ENCODE data around the gene GALNT13.

Gene GALNT13

DNA sequence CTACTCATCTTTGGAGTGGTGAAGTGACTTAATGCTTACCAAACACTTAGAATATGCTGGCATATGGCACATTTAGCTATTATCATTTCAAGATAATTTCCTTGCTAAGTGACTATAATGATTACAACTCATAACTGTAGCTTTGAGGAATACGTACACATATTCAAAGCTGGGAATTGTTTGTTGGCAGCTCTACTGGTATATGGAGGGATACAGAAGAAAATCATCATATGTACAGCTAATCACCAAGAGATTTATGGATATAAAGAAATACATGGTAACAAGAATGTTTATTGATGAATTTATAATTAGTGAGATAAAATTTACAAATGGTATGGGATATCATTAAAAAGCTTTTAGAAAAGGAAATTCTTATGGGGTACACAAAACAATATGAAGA is 207.2 kb downstream of the GALNT13 start:
- no peak overlapping the region for H3K4me3 ChIP-seq (ENCODE audit: severe bottlenecking)
- no peak for TF ChIP-seq CTCF (IDR thresholded peaks at IDR 0.05; ENCODE audit: poor library complexity, severe bottlenecking)
- ATAC-seq (ENCODE audit: low read depth) (no peak), DNase-seq (ENCODE audit: low spot score) (no peak)
- H3K9me3 ChIP-seq (ENCODE audit: severe bottlenecking), result no peaks in the 10 kb centered on the region
- no peaks in the 10 kb centered on the region for H3K27me3 ChIP-seq (ENCODE audit: insufficient read depth, poor library complexity, severe bottlenecking)
- H3K27ac ChIP-seq (ENCODE audit: poor library complexity, severe bottlenecking), result no peak overlapping the region
- H3K4me1 ChIP-seq (ENCODE audit: insufficient read depth, poor library complexity, severe bottlenecking), result no peaks in the 10 kb centered on the region
- no peaks in the 10 kb centered on the region for H3K36me3 ChIP-seq (ENCODE audit: low read depth)

GRCh38 chr2:154092571-154092970 is 220.8 kb downstream of the GALNT13 start:
- no peak overlapping the region for H3K4me3 ChIP-seq (ENCODE audit: severe bottlenecking)
- TF ChIP-seq CTCF (IDR thresholded peaks at IDR 0.05; ENCODE audit: poor library complexity, severe bottlenecking), result no peak
- H3K9me3 ChIP-seq (ENCODE audit: severe bottlenecking), result no peaks in the 10 kb centered on the region
- no peaks in the 10 kb centered on the region for H3K27me3 ChIP-seq (ENCODE audit: insufficient read depth, poor library complexity, severe bottlenecking)
- no peaks in the 10 kb centered on the region for H3K36me3 ChIP-seq (ENCODE audit: low read depth)
- no peak overlapping the region for H3K27ac ChIP-seq (ENCODE audit: poor library complexity, severe bottlenecking)
- ATAC-seq (ENCODE audit: low read depth) (no peak), DNase-seq (ENCODE audit: low spot score) (no peak)
- H3K4me1 ChIP-seq (ENCODE audit: insufficient read depth, poor library complexity, severe bottlenecking), result no peaks in the 10 kb centered on the region

GRCh38 chr2:154093856-154094255 is 222.1 kb downstream of the GALNT13 start:
- ATAC-seq (ENCODE audit: low read depth) (no peak), DNase-seq (ENCODE audit: low spot score) (no peak)
- no peaks in the 10 kb centered on the region for H3K4me1 ChIP-seq (ENCODE audit: insufficient read depth, poor library complexity, severe bottlenecking)
- H3K9me3 ChIP-seq (ENCODE audit: severe bottlenecking), result no peaks in the 10 kb centered on the region
- H3K36me3 ChIP-seq (ENCODE audit: low read depth), result no peaks in the 10 kb centered on the region
- no peak overlapping the region for H3K4me3 ChIP-seq (ENCODE audit: severe bottlenecking)
- no peaks in the 10 kb centered on the region for H3K27me3 ChIP-seq (ENCODE audit: insufficient read depth, poor library complexity, severe bottlenecking)
- no peak overlapping the region for H3K27ac ChIP-seq (ENCODE audit: poor library complexity, severe bottlenecking)
- no peak for TF ChIP-seq CTCF (IDR thresholded peaks at IDR 0.05; ENCODE audit: poor library complexity, severe bottlenecking)

GRCh38 chr2:154097833-154098398 is 226.2 kb downstream of the GALNT13 start:
- H3K9me3 ChIP-seq (ENCODE audit: severe bottlenecking), result no peaks in the 10 kb centered on the region
- no peaks in the 10 kb centered on the region for H3K36me3 ChIP-seq (ENCODE audit: low read depth)
- no peaks in the 10 kb centered on the region for H3K4me1 ChIP-seq (ENCODE audit: insufficient read depth, poor library complexity, severe bottlenecking)
- H3K27me3 ChIP-seq (ENCODE audit: insufficient read depth, poor library complexity, severe bottlenecking), result no peaks in the 10 kb centered on the region
- DNase-seq (ENCODE audit: low spot score) (no peak), ATAC-seq (ENCODE audit: low read depth) (peak; percentile 52; the same call in 2 of the 3 replicates)
- H3K27ac ChIP-seq (ENCODE audit: poor library complexity, severe bottlenecking), result no peak overlapping the region
- H3K4me3 ChIP-seq (ENCODE audit: severe bottlenecking), result no peak overlapping the region
- no peak for TF ChIP-seq CTCF (IDR thresholded peaks at IDR 0.05; ENCODE audit: poor library complexity, severe bottlenecking)

DNA sequence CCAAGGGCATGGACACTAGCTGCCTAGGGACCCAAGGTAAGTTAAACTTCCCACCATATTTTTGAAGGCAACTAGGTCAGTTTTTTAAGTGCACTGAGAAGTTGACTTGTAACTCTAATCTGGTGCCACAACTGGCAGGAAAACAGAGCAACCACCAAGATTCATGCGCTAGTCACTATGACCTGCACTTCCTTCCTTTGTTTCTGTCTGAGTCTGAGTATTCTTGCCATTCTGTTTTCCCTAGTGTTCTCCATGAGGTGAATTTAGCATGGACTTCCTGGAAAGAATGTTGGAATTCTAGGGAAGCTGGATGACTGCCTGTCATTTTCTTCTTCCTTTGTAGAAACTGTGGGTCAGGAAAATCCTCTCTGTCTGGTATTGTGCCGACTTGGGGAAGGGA is 249.0 kb downstream of the GALNT13 start:
- Histone ChIP-seq H3K9me3 (ENCODE audit: severe bottlenecking) (no peaks in the 10 kb centered on the region), H3K27me3 (ENCODE audit: insufficient read depth, poor library complexity, severe bottlenecking) (no peaks in the 10 kb centered on the region), H3K4me1 (ENCODE audit: insufficient read depth, poor library complexity, severe bottlenecking) (no peaks in the 10 kb centered on the region), H3K36me3 (ENCODE audit: low read depth) (no peaks in the 10 kb centered on the region), H3K27ac (ENCODE audit: poor library complexity, severe bottlenecking) (no peak overlapping the region), H3K4me3 (ENCODE audit: severe bottlenecking) (no peak overlapping the region)
- no peak for ATAC-seq (ENCODE audit: low read depth)
- no peak for TF ChIP-seq CTCF (IDR thresholded peaks at IDR 0.05; ENCODE audit: poor library complexity, severe bottlenecking)
- DNase-seq (ENCODE audit: low spot score), result no peak

Data from RWPE2 (cell line).